ENCODE data around the gene BAIAP2. TPM values are rescaled to one million over a fixed set of nuclear protein-coding genes. Genes with fewer than 3 reads are reported as not detected.

BAIAP2 gene
- total RNA-seq, 1 experiment from 2014 or later = 67.0 TPM

DNA sequence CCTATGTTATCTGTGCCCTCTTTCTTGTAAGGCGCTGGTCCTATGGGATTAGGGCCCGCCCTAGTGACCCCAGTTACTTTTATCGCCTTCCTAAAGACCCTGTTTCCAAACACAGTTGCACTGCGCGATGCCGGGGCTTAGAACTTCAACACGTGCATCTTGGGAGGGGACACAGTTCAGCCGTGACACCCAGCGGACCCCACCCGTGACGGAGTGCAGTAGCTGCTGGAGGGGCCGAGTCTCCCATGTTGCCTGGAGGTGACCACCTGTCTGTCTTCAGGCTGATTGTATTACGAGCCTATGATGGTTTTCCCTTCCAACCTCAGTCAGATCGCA lies 9.4 kb downstream of the BAIAP2 start:
- Mint-ChIP-seq H3K36me3 (ENCODE audit: insufficient read depth, unreplicated experiment) (peaks cover 16% of the 10 kb centered on the region), H3K4me1 (ENCODE audit: insufficient read depth, unreplicated experiment) (peaks cover 51% of the 10 kb centered on the region), H3K9me3 (ENCODE audit: unreplicated experiment) (no peaks in the 10 kb centered on the region), H3K27ac (ENCODE audit: low read depth, unreplicated experiment) (peak overlapping the region; percentile 69), H3K4me3 (ENCODE audit: unreplicated experiment) (peak overlapping the region; percentile 66), H3K27me3 (ENCODE audit: insufficient read depth, unreplicated experiment) (no peaks in the 10 kb centered on the region)
- no peak for DNase-seq (ENCODE audit: unreplicated experiment)
- ChIA-PET POLR2A (interaction anchor here (0.6 to 4.7 kb wide), 9 partner anchors 8 to 182 kb away, joined by 3 to 34 read pairs (median 7); partner anchors contain the start of gene BAIAP2), CTCF (interaction anchor here (1.8 to 2.6 kb wide), 2 partner anchors 21 to 53 kb away, joined by 10 to 11 read pairs; no protein-coding TSS in a partner anchor)
- BruUV-seq (replicated peaks) = no TSS peak
- TF ChIP-seq, protein P1, sequence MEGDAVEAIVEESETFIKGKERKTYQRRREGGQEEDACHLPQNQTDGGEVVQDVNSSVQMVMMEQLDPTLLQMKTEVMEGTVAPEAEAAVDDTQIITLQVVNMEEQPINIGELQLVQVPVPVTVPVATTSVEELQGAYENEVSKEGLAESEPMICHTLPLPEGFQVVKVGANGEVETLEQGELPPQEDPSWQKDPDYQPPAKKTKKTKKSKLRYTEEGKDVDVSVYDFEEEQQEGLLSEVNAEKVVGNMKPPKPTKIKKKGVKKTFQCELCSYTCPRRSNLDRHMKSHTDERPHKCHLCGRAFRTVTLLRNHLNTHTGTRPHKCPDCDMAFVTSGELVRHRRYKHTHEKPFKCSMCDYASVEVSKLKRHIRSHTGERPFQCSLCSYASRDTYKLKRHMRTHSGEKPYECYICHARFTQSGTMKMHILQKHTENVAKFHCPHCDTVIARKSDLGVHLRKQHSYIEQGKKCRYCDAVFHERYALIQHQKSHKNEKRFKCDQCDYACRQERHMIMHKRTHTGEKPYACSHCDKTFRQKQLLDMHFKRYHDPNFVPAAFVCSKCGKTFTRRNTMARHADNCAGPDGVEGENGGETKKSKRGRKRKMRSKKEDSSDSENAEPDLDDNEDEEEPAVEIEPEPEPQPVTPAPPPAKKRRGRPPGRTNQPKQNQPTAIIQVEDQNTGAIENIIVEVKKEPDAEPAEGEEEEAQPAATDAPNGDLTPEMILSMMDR (IDR thresholded peaks at IDR 0.05; ENCODE audit: unreplicated experiment) = no peak
- intact Hi-C loops (cut with micrococcal nuclease) = loop anchor here (1.0 kb wide), 1 partner anchor 13 kb away; no protein-coding TSS in a partner anchor

GRCh38 chr17:81044764-81045589 lies 10.0 kb downstream of the BAIAP2 start:
- Mint-ChIP-seq H3K4me3 (ENCODE audit: unreplicated experiment) (peak overlapping the region; percentile 66), H3K9me3 (ENCODE audit: unreplicated experiment) (no peaks in the 10 kb centered on the region), H3K27me3 (ENCODE audit: insufficient read depth, unreplicated experiment) (no peaks in the 10 kb centered on the region), H3K36me3 (ENCODE audit: insufficient read depth, unreplicated experiment) (peaks cover 15% of the 10 kb centered on the region), H3K4me1 (ENCODE audit: insufficient read depth, unreplicated experiment) (peaks cover 53% of the 10 kb centered on the region), H3K27ac (ENCODE audit: low read depth, unreplicated experiment) (peak overlapping the region; percentile 69)
- peak; percentile 80 for DNase-seq (ENCODE audit: unreplicated experiment)
- intact Hi-C loops (cut with micrococcal nuclease) = loop anchor here (1.0 kb wide), 1 partner anchor 12 kb away; no protein-coding TSS in a partner anchor
- ChIA-PET POLR2A (interaction anchor here (0.6 to 4.7 kb wide), 8 partner anchors 9 to 53 kb away, joined by 3 to 34 read pairs (median 6); partner anchors contain the start of gene BAIAP2), CTCF (interaction anchor here (1.0 to 2.6 kb wide), 3 partner anchors 21 to 52 kb away, joined by 3 to 11 read pairs (median 10); no protein-coding TSS in a partner anchor)
- BruUV-seq (replicated peaks) = no TSS peak
- TF ChIP-seq, protein P1 (IDR thresholded peaks at IDR 0.05; ENCODE audit: unreplicated experiment) = no peak

DNA sequence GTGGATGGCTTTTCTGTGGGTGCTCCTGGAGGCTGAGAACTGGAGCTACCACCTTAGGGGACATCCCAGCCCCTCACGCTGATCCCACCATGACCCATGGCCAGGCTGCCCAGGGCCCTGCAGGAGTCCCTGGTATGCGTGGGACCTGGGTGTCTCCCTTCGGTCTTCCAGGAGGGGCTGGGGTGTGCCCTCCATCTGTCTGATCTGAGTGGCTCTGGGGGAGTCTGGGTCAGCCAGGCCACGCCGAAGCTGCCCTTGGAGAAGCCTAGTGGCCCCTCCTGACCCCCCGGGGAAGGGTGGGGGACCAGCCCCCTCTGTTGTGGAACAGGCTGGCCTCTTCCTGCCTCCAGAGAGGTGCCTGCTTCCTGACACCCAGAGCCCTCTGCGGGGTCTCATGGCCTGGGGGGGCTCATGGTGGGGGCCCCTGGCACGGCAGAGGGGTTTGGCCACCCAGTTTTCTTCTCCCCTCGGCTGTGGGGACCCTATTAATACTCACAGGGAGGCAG lies 10.7 kb downstream of the BAIAP2 start:
- H3K27me3 Mint-ChIP-seq (ENCODE audit: insufficient read depth, unreplicated experiment) = no peaks in the 10 kb centered on the region
- intact Hi-C loops (cut with micrococcal nuclease) = no loop called here
- ChIA-PET CTCF (interaction anchor here (0.5 to 1.8 kb wide), 3 partner anchors 23 to 254 kb away, joined by 3 to 10 read pairs (median 3); no protein-coding TSS in a partner anchor), POLR2A (interaction anchor here (0.6 to 4.7 kb wide), 6 partner anchors 9 to 52 kb away, joined by 3 to 34 read pairs (median 12); partner anchors contain the start of gene BAIAP2)
- H3K36me3 Mint-ChIP-seq (ENCODE audit: insufficient read depth, unreplicated experiment) = peaks cover 13% of the 10 kb centered on the region
- peaks cover 52% of the 10 kb centered on the region for H3K4me1 Mint-ChIP-seq (ENCODE audit: insufficient read depth, unreplicated experiment)
- H3K27ac Mint-ChIP-seq (ENCODE audit: low read depth, unreplicated experiment) = peak overlapping the region; percentile 69
- TF ChIP-seq, protein P1 (IDR thresholded peaks at IDR 0.05; ENCODE audit: unreplicated experiment) = no peak
- no peaks in the 10 kb centered on the region for H3K9me3 Mint-ChIP-seq (ENCODE audit: unreplicated experiment)
- BruUV-seq (replicated peaks) = no TSS peak
- no peak for DNase-seq (ENCODE audit: unreplicated experiment)
- no peak overlapping the region for H3K4me3 Mint-ChIP-seq (ENCODE audit: unreplicated experiment)

Data from MCF 10A (cell line).